Kidney epithelial cell (primary cell): Measurements from ENCODE around the gene SUMF1. TPM values are rescaled to one million over a fixed set of nuclear protein-coding genes. Genes with fewer than 3 reads are reported as not detected.

Experiments
- DNase-seq: peaks from one replicate; pipeline ENCODE4 v3.0.0-alpha.2; 2010; ENCODE audit warnings: low read depth
- H3K27me3 ChIP-seq: 2 replicates; pipeline ENCODE4 v1.6.0; 2011; ENCODE audit warnings: low read length; ENCODE audit not compliant: control insufficient read depth, insufficient read depth
- H3K36me3 ChIP-seq: 2 replicates; pipeline ENCODE4 v1.5.1; 2011; ENCODE audit warnings: low read length; ENCODE audit not compliant: control insufficient read depth, insufficient read depth
- H3K4me3 ChIP-seq: 2 replicates; pipeline ENCODE4 v1.5.1; 2011; ENCODE audit warnings: low read depth, mild to moderate bottlenecking, control low read depth, low read length
- total RNA-seq: library from RNA; depleted of rRNA; stranded (reverse); fragments of >200 nt; gene quantifications from 2 replicates; pipeline ENCODE4 v1.2.3, GENCODE V29; 2015
- TF ChIP-seq, protein P1 (sequence below): IDR thresholded peaks from 2 replicates; pipeline ENCODE4 v1.5.1; 2011; ENCODE audit warnings: mild to moderate bottlenecking, moderate library complexity, low read length, control low read depth, inconsistent platforms; ENCODE audit not compliant: insufficient read depth, poor library complexity, severe bottlenecking

SUMF1 gene
- total RNA-seq, 1 donor from 2014 or later, result 48.0 TPM

DNA sequence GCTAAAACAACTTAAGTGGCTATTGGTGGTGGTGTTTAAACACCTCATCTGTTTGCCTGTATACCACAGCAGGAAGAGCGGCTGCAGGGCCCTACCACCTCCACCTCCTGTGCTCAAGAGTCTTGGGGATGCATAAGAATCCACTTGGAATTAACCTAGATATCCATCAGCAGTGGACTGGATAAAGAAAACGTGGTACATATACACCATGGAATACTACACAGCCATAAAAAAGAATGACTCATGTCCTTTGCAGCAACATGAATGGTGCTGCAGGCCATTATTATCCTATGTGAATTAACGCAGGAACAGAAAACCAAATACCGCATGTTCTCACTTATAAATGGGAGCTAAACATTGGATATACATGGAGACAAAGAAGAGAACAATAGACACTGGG, 87.1 kb downstream of the SUMF1 start:
- Histone ChIP-seq H3K4me3 (no peak overlapping the region), H3K36me3 (no peaks in the 10 kb centered on the region), H3K27me3 (no peaks in the 10 kb centered on the region)
- TF ChIP-seq, protein P1, sequence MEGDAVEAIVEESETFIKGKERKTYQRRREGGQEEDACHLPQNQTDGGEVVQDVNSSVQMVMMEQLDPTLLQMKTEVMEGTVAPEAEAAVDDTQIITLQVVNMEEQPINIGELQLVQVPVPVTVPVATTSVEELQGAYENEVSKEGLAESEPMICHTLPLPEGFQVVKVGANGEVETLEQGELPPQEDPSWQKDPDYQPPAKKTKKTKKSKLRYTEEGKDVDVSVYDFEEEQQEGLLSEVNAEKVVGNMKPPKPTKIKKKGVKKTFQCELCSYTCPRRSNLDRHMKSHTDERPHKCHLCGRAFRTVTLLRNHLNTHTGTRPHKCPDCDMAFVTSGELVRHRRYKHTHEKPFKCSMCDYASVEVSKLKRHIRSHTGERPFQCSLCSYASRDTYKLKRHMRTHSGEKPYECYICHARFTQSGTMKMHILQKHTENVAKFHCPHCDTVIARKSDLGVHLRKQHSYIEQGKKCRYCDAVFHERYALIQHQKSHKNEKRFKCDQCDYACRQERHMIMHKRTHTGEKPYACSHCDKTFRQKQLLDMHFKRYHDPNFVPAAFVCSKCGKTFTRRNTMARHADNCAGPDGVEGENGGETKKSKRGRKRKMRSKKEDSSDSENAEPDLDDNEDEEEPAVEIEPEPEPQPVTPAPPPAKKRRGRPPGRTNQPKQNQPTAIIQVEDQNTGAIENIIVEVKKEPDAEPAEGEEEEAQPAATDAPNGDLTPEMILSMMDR, result no peak
- DNase-seq, result no peak

DNA sequence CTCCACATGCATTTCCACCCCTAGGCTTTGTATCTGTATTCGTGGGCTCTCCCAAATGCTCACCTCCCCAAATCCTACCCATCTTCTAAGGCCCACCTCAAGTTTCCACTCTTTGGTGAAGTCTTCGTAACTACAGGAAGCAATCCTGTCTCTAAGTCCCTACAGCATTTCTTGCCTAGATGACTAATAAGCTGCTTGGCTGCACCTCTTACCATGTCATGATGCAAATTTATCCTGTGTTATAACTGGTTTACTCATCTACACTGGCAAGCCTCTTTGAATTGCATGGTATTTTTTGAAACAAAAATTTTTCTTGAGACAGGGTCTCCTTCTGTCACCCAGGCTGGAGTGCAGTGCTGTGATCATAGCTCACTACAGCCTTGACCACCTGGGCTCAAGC, 90.6 kb downstream of the SUMF1 start:
- no peak for DNase-seq
- Histone ChIP-seq H3K4me3 (no peak overlapping the region), H3K27me3 (no peaks in the 10 kb centered on the region), H3K36me3 (no peaks in the 10 kb centered on the region)
- TF ChIP-seq, protein P1, result no peak

DNA sequence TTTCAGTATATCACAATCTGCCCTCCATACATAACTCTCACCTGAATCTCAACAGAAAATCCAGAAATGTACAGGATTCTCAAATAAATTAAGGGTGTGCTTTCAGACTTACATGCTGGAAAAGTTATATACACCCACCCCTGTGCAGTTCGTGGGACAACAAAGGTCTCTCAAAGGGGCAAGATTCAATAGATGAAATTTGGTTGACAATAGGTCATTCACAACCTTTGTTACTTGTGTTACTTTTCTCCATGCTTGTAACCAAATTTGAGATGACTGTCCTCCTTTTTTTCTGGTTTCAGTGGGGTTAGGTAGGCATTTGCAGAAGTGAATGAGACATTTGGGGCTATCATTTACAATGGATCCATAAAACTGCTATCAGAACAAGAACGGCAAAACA, 91.2 kb downstream of the SUMF1 start:
- DNase-seq, result no peak
- TF ChIP-seq, protein P1, result no peak
- Histone ChIP-seq H3K4me3 (no peak overlapping the region), H3K36me3 (no peaks in the 10 kb centered on the region), H3K27me3 (no peaks in the 10 kb centered on the region)

DNA sequence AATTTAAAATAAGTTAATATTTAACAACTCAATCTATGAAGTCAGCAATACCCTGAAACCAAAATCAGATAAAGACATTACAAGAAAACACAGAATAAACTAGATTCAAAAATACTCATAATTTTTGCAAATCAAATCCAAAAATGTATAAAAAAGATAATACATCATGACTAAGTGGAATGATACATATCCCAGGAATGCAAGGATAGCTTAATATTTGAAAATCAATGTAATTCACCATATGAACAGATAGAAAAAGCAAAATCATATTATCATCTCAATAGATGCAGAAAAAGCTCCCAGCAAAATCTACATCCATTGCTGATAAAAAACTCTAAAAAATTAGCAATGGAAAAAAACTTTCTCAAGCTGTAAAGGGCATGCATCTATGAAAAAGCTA, 93.4 kb downstream of the SUMF1 start:
- Histone ChIP-seq H3K36me3 (no peaks in the 10 kb centered on the region), H3K4me3 (no peak overlapping the region), H3K27me3 (no peaks in the 10 kb centered on the region)
- DNase-seq, result no peak
- TF ChIP-seq, protein P1, result no peak

DNA sequence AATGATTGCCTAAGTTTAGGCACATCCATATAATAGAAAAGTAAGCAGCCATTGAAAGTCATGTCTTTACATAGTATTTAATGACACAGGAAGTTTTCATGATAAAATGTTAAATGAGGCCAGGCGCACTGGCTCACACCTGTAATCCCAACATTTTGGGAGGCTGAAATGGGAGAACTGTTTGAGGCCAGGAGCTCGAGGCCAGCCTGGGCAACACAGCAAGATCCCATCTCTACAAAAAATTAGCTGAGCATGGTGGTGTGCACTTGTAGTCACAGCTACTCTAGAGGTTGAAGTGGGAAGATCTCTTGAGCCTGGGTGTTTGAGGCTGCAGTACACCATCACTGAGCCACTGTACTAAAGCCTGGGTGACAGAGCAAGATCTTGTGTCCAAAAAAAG, 104.5 kb downstream of the SUMF1 start:
- Histone ChIP-seq H3K36me3 (no peaks in the 10 kb centered on the region), H3K27me3 (no peaks in the 10 kb centered on the region), H3K4me3 (no peak overlapping the region)
- no peak for DNase-seq
- TF ChIP-seq, protein P1, result no peak

DNA sequence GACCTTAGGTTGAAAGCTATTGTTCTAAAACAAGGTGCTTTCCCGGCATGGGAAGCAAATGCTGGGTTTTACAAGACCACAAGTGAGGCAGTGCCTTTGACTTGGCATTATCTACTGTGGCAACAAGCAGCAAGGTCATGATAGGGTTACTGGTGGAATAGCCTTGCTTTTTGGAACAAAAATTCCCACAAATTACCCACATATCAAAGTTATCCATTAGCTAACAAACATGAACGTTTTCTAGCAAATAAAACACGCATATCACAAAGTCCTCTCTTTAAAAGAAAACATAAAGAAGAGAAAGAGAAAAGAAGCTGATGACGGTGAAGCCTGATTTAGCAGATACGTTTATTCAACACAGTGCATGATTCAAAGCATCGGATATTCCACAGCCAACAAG, 106.3 kb downstream of the SUMF1 start:
- H3K36me3 ChIP-seq, result no peaks in the 10 kb centered on the region
- TF ChIP-seq, protein P1, result no peak
- DNase-seq, result no peak
- no peaks in the 10 kb centered on the region for H3K27me3 ChIP-seq
- H3K4me3 ChIP-seq, result no peak overlapping the region
